GM12878 (cell line): ENCODE results near the gene POC1B. TPM values are rescaled to one million over a fixed set of nuclear protein-coding genes. Genes with fewer than 3 reads are reported as not detected.

Experiments used
- ATAC-seq: fragments of 200-7000 bp; cut with Tn5 transposase; 3 replicates; pipeline ENCODE4 v1.9.1; 2020; ENCODE audit warnings: mild to moderate bottlenecking, moderate library complexity
- BruUV-seq: library from RNA; stranded (reverse); fragments of 400-500 nt; replicated peaks from 2 replicates; lab custom pipeline; 2021; lab: Mats Ljungman, UMichigan
- CTCF ChIA-PET: fragments of 300-600 bp; sonication (Branson Sonifier 250); formaldehyde crosslinking; extraction: SDS; loops from one replicate; lab custom pipeline; 2021; ENCODE audit warnings: inconsistent platforms; lab: Yijun Ruan, JAX
- POLR2A ChIA-PET: fragments of 350-600 bp; formaldehyde crosslinking; extraction: SDS; loops from one replicate; lab custom pipeline; 2021; ENCODE audit warnings: inconsistent platforms; lab: Charles Lee
- RAD21 ChIA-PET: fragments of 300-600 bp; sonication (Branson Sonifier 250); formaldehyde crosslinking; loops from one replicate; lab custom pipeline; 2023; ENCODE audit warnings: antibody characterized with exemption; ENCODE audit not compliant: unreplicated experiment; lab: Charles Lee
- SMC1A ChIA-PET: fragments of 300-600 bp; sonication (Branson Sonifier 250); formaldehyde crosslinking; loops from one replicate; lab custom pipeline; 2023; ENCODE audit not compliant: unreplicated experiment, uncharacterized antibody; lab: Charles Lee
- DNase-seq: peaks from one replicate; pipeline ENCODE4 v3.0.0-alpha.2; 2011; ENCODE audit warnings: low read depth, low spot score
- FAIRE-seq: peaks from 3 replicates; lab custom pipeline; 2011; peaks lifted over from hg19 to GRCh38; lab: Jason Lieb, UNC
- H2AFZ ChIP-seq: 2 replicates; pipeline ENCODE4 v1.6.0; 2011; ENCODE audit warnings: low read depth, low read length, control low read depth; ENCODE audit not compliant: control insufficient read depth
- H3K27ac ChIP-seq: 2 replicates; pipeline ENCODE4 v1.5.1; 2011; ENCODE audit warnings: control low read depth; ENCODE audit not compliant: control insufficient read depth, insufficient read depth
- H3K27me3 ChIP-seq, 2 experiments: replicated peaks in 1 of 2; 2 replicates each; pipeline versions ENCODE4 v1.6.0 to v1.6.1; 2011; ENCODE audit warnings: low read length in 1 of 2; ENCODE audit not compliant: control insufficient read depth in 2 of 2, insufficient read depth in 2 of 2
- H3K36me3 ChIP-seq, 2 experiments: 2 replicates each; pipeline ENCODE4 v1.5.1; 2011; ENCODE audit warnings: low read length in 1 of 2; ENCODE audit not compliant: control insufficient read depth in 2 of 2, insufficient read depth in 2 of 2
- H3K4me1 ChIP-seq: 2 replicates; pipeline ENCODE4 v1.6.1; 2011; ENCODE audit warnings: mild to moderate bottlenecking, low read length, moderate library complexity, mixed read lengths; ENCODE audit not compliant: control insufficient read depth, insufficient read depth
- H3K4me2 ChIP-seq: 2 replicates; pipeline ENCODE4 v1.6.0; 2011; ENCODE audit warnings: control low read depth; ENCODE audit not compliant: control insufficient read depth, insufficient read depth
- H3K4me3 ChIP-seq: fragments of 200-600 bp; sonication (generic); 2 replicates; pipeline ENCODE4 v1.5.1; 2016
- H3K79me2 ChIP-seq: 2 replicates; pipeline ENCODE4 v1.6.0; 2011; ENCODE audit warnings: low read length; ENCODE audit not compliant: control insufficient read depth, insufficient read depth
- H3K9ac ChIP-seq: 2 replicates; pipeline ENCODE4 v1.8.0; 2011; ENCODE audit warnings: low read length, control low read depth, mixed read lengths; ENCODE audit not compliant: control insufficient read depth, insufficient read depth
- H3K9me3 ChIP-seq: replicated peaks from 3 replicates; pipeline ENCODE4 v1.5.1; 2011; ENCODE audit warnings: mild to moderate bottlenecking, low read length; ENCODE audit not compliant: control insufficient read depth, insufficient read depth
- H4K20me1 ChIP-seq: 2 replicates; pipeline ENCODE4 v1.6.0; 2011; ENCODE audit not compliant: control insufficient read depth, insufficient read depth
- CEBPB ChIP-seq, 2 experiments: fragments of 150-350 bp in 1 of 2; IDR thresholded peaks; 2 replicates each; pipeline ENCODE4 v1.6.1; 2012 to 2014; ENCODE audit warnings: low read depth in 2 of 2, low read length in 2 of 2, borderline replicate concordance in 1 of 2, inconsistent platforms in 1 of 2
- HDGF ChIP-seq: fragments of 450-650 bp; IDR thresholded peaks from 2 replicates; pipeline ENCODE4 v1.6.1; 2016; ENCODE audit warnings: antibody characterized with exemption
- RAD51 ChIP-seq: fragments of 450-650 bp; IDR thresholded peaks from 2 replicates; pipeline ENCODE4 v1.6.1; 2016; ENCODE audit warnings: moderate library complexity, mild to moderate bottlenecking, inconsistent platforms
- SUPT20H ChIP-seq: IDR thresholded peaks from 2 replicates; pipeline ENCODE4 v1.6.1; 2011; ENCODE audit warnings: low read depth, mild to moderate bottlenecking, low read length, moderate library complexity, borderline replicate concordance; ENCODE audit not compliant: control insufficient read depth
- WGBS: methylation state at CpG from one replicate; pipeline ENCODE4 v1.1.6; 2016; ENCODE audit warnings: low lambda C conversion rate; ENCODE audit not compliant: insufficient replicate concordance, insufficient coverage; ENCODE audit errors: missing lambda C conversion rate; 5-methylcytosine and 5-hydroxymethylcytosine counted together
- in situ Hi-C: fragments of 300-500 bp; cut with MboI; formaldehyde crosslinking; loops from 9 replicates; pipeline ENCODE4 v1.14.3; 2018; ENCODE audit warnings: mixed read lengths
- intact Hi-C: fragments of 100-400 bp; cut with micrococcal nuclease; formaldehyde crosslinking; loops from one replicate; pipeline ENCODE4 v1.14.2; 2022; ENCODE audit not compliant: unreplicated experiment
- polyA plus RNA-seq, 11 experiments: library from polyadenylated mRNA; depleted of rRNA in 4 of 11; unstranded in 6 of 11; stranded (reverse) in 5 of 11; fragments of >200 nt; fragmentation: Nextera tagmentation in 4 of 11; fragmentation: Illumina TruSeq in 1 of 11; extraction: Ambion mirVana in 4 of 11; extraction: Trizol in 1 of 11; gene quantifications; 1 replicate in 1 of 11; 2 replicates in 10 of 11; pipeline versions ENCODE4 v1.2.1 to v1.2.3, GENCODE V29; 2011 to 2016; ENCODE audit warnings: inconsistent platforms in 2 of 11, missing spikeins in 2 of 11, low read depth in 1 of 11
- total RNA-seq, 4 experiments: library from RNA; depleted of rRNA in 3 of 4; stranded (reverse); fragments of >200 nt in 3 of 4; fragmentation: Illumina TruSeq in 1 of 4; extraction: Trizol in 1 of 4; gene quantifications; 2 replicates each; pipeline versions ENCODE4 v1.2.1 to v1.2.3, GENCODE V29; 2013 to 2021
- TF ChIP-seq, protein P1 (sequence below): fragments of 450-650 bp; IDR thresholded peaks from 2 replicates; pipeline ENCODE4 v1.6.1; 2017; ENCODE audit warnings: mild to moderate bottlenecking, moderate library complexity
- TF ChIP-seq, protein P2 (sequence below): IDR thresholded peaks from 2 replicates; pipeline ENCODE4 v1.6.1; 2012; ENCODE audit warnings: low read depth, low read length, improper control_type of control experiment
- TF ChIP-seq, protein P3 (sequence below): IDR thresholded peaks from 2 replicates; pipeline ENCODE4 v1.6.1; 2011; ENCODE audit warnings: low read depth, low read length, improper control_type of control experiment, borderline replicate concordance
- TF ChIP-seq, protein P4 (sequence below): fragments of 450-650 bp; formaldehyde crosslinking; IDR thresholded peaks from 2 replicates; pipeline ENCODE4 v1.4.0; 2022; ENCODE audit warnings: mild to moderate bottlenecking, moderate library complexity

The POC1B gene
- total and polyA plus RNA-seq, 10 of the 15 experiments (the other 5 are each of a cell fraction or from before 2014, with no cell fraction given), result 4.4 to 17.8 (median 11.3) TPM

DNA sequence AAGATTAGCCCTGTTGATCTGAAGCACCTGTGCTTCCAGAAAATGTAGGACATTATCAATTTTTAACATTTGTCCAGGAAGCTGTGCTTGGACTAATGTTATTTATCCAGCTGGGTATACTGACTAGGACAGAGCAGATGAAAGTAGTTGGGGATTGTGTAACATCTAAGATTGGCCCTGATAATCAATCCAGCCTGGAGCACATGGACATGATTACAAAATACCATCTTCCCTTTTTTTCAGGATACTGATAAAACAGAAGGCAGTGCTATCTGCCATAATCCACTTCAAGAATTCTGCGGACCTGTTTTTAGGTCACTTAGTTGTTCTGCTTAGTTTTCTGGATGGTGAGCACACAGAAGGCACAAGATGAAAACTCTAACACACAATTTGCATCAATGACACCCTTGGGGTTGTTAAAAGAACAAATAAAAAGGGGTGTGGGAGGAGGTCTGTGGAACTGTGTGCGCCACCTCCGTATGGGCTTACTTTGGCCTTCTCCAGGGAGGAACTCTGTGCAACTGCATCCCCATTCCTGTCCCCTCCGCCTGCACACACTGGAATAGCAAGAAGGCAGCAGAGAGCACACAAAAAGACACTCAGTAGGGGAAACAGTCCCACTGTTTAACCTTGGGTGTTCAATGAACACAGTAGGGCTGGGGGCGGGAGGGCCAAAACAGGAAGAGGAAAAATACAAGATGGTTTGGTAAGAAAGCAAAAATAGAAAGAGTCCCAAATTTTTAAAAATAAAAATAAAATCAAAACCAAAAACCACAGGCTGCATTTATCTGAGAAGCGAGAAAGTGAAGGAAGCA, 142.4 kb downstream of the POC1B start:
- in situ Hi-C loops, result no loop called here
- POLR2A ChIA-PET, result no interaction called here
- WGBS, result 50% methylated on average over 6 of the region's 6 CpGs
- TF ChIP-seq, protein P1, sequence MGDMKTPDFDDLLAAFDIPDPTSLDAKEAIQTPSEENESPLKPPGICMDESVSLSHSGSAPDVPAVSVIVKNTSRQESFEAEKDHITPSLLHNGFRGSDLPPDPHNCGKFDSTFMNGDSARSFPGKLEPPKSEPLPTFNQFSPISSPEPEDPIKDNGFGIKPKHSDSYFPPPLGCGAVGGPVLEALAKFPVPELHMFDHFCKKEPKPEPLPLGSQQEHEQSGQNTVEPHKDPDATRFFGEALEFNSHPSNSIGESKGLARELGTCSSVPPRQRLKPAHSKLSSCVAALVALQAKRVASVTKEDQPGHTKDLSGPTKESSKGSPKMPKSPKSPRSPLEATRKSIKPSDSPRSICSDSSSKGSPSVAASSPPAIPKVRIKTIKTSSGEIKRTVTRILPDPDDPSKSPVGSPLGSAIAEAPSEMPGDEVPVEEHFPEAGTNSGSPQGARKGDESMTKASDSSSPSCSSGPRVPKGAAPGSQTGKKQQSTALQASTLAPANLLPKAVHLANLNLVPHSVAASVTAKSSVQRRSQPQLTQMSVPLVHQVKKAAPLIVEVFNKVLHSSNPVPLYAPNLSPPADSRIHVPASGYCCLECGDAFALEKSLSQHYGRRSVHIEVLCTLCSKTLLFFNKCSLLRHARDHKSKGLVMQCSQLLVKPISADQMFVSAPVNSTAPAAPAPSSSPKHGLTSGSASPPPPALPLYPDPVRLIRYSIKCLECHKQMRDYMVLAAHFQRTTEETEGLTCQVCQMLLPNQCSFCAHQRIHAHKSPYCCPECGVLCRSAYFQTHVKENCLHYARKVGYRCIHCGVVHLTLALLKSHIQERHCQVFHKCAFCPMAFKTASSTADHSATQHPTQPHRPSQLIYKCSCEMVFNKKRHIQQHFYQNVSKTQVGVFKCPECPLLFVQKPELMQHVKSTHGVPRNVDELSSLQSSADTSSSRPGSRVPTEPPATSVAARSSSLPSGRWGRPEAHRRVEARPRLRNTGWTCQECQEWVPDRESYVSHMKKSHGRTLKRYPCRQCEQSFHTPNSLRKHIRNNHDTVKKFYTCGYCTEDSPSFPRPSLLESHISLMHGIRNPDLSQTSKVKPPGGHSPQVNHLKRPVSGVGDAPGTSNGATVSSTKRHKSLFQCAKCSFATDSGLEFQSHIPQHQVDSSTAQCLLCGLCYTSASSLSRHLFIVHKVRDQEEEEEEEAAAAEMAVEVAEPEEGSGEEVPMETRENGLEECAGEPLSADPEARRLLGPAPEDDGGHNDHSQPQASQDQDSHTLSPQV, result no peak
- no peak for TF ChIP-seq CEBPB (IDR thresholded peaks at IDR 0.05; ENCODE audit: borderline replicate concordance in 1 of 2, low read depth in 2 of 2, low read length in 2 of 2)
- TF ChIP-seq HDGF, result no peak
- TF ChIP-seq, protein P2, sequence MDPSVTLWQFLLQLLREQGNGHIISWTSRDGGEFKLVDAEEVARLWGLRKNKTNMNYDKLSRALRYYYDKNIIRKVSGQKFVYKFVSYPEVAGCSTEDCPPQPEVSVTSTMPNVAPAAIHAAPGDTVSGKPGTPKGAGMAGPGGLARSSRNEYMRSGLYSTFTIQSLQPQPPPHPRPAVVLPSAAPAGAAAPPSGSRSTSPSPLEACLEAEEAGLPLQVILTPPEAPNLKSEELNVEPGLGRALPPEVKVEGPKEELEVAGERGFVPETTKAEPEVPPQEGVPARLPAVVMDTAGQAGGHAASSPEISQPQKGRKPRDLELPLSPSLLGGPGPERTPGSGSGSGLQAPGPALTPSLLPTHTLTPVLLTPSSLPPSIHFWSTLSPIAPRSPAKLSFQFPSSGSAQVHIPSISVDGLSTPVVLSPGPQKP, result no peak
- TF ChIP-seq, protein P3, sequence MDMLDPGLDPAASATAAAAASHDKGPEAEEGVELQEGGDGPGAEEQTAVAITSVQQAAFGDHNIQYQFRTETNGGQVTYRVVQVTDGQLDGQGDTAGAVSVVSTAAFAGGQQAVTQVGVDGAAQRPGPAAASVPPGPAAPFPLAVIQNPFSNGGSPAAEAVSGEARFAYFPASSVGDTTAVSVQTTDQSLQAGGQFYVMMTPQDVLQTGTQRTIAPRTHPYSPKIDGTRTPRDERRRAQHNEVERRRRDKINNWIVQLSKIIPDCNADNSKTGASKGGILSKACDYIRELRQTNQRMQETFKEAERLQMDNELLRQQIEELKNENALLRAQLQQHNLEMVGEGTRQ, result no peak
- no peak for TF ChIP-seq RAD51
- no peak for TF ChIP-seq SUPT20H
- TF ChIP-seq, protein P4, sequence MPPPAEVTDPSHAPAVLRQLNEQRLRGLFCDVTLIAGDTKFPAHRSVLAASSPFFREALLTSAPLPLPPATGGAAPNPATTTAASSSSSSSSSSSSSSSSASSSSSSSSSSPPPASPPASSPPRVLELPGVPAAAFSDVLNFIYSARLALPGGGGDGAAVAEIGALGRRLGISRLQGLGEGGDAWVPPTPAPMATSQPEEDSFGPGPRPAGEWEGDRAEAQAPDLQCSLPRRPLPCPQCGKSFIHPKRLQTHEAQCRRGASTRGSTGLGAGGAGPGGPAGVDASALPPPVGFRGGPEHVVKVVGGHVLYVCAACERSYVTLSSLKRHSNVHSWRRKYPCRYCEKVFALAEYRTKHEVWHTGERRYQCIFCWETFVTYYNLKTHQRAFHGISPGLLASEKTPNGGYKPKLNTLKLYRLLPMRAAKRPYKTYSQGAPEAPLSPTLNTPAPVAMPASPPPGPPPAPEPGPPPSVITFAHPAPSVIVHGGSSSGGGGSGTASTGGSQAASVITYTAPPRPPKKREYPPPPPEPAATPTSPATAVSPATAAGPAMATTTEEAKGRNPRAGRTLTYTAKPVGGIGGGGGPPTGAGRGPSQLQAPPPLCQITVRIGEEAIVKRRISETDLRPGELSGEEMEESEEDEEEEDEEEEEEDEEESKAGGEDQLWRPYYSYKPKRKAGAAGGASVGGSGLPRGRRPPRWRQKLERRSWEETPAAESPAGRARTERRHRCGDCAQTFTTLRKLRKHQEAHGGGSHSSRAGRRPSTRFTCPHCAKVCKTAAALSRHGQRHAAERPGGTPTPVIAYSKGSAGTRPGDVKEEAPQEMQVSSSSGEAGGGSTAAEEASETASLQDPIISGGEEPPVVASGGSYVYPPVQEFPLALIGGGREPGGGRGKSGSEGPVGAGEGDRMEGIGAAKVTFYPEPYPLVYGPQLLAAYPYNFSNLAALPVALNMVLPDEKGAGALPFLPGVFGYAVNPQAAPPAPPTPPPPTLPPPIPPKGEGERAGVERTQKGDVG (CRISPR knock-in tag), result no peak

More for the DNA sequence above, 142.4 kb downstream of the POC1B start:
- SMC1A ChIA-PET, result no interaction called here
- Histone ChIP-seq H3K9me3 (no peaks in the 10 kb centered on the region), H3K27ac (no peak overlapping the region), H3K36me3 (no peaks in the 10 kb centered on the region), H3K27me3 (no peaks in the 10 kb centered on the region), H3K4me3 (no peak overlapping the region), H3K79me2 (no peaks in the 10 kb centered on the region), H2AFZ (no peak overlapping the region), H3K4me1 (no peaks in the 10 kb centered on the region), H3K4me2 (no peak overlapping the region), H4K20me1 (no peaks in the 10 kb centered on the region), H3K9ac (no peak overlapping the region)
- ATAC-seq (no peak), DNase-seq (no peak), FAIRE-seq (no peak)
- RAD21 ChIA-PET, result no interaction called here
- no TSS peak for BruUV-seq
- CTCF ChIA-PET, result no interaction called here
- intact Hi-C loops, result no loop called here
